D721Med (cell line): ENCODE measurements around the gene OGN.

Experiments
- DNase-seq: peaks from one replicate; pipeline ENCODE4 v3.0.0; 2011; ENCODE audit warnings: low spot score; ENCODE audit not compliant: insufficient read length
- FAIRE-seq: peaks from 2 replicates; lab custom pipeline; 2011; peaks lifted over from hg19 to GRCh38; lab: Jason Lieb, UNC
- TF ChIP-seq, protein P1 (sequence below): IDR thresholded peaks from 2 replicates; pipeline ENCODE4 v1.5.1; 2012; ENCODE audit warnings: mild to moderate bottlenecking, control low read depth; ENCODE audit not compliant: insufficient read depth; ENCODE audit errors: missing control alignments

Gene OGN

DNA sequence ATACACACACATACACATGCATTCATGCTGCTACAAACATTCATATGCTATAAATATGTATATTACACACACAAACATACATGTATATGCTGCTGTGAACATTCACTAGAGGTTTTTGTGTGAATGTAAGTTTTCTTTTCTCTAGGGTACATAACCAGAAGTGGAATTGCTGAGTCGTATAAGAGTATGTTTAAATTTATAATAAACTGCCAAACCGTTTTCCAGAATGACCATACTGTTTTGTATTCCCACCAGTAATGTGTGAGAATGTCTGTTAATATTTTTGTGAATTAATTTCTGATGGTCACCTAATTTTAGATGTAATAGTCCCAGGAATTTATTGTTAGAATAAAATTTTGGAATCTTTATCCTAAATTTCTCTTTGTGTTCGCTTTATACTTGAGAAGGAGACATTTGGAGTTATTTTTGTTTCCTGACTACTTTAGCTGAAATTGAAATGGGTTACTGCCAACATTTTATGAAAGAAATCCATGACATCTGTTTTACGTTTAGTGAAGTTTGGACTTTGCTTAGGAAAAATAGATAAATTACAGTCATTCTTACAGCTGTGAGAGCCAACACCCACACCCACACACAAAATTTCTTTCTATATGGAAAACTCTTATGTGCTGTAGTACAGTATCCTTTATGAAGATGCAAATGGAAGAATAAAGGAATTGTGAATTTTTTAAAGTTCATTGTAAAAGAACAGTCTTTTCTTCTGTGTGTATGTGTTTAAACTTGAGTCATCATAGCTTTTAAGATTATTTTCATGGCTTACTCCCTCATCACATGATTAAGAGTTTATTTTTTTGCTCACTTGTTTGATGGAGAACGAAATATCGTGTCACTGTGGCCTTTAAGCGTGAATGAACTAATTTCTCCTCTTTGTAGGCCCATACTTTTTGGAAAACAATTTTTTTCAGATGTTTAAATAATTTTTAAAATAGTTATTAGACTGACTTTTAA is 54.3 kb downstream of the OGN start:
- FAIRE-seq = no peak
- TF ChIP-seq, protein P1, sequence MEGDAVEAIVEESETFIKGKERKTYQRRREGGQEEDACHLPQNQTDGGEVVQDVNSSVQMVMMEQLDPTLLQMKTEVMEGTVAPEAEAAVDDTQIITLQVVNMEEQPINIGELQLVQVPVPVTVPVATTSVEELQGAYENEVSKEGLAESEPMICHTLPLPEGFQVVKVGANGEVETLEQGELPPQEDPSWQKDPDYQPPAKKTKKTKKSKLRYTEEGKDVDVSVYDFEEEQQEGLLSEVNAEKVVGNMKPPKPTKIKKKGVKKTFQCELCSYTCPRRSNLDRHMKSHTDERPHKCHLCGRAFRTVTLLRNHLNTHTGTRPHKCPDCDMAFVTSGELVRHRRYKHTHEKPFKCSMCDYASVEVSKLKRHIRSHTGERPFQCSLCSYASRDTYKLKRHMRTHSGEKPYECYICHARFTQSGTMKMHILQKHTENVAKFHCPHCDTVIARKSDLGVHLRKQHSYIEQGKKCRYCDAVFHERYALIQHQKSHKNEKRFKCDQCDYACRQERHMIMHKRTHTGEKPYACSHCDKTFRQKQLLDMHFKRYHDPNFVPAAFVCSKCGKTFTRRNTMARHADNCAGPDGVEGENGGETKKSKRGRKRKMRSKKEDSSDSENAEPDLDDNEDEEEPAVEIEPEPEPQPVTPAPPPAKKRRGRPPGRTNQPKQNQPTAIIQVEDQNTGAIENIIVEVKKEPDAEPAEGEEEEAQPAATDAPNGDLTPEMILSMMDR = no peak
- no peak for DNase-seq

DNA sequence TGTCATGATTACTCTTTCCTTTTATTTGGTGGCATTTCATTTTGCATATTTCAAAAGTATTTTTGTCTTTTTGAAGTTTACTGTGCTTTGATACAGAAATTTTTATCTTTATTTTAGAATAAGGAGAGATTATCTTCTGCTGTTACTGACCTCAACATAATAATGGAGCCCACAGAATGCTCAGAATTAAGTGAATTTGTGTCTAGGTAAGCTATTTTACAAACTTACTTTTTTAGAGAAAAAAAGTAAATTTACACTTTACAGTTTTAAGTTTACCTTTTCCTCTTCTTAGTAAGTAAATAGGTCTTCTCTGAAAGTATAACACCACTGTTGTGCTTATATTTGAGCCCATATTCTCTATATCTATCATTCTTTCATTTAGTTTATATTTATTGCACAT is 58.8 kb downstream of the OGN start:
- TF ChIP-seq, protein P1 = no peak
- no peak for FAIRE-seq

DNA sequence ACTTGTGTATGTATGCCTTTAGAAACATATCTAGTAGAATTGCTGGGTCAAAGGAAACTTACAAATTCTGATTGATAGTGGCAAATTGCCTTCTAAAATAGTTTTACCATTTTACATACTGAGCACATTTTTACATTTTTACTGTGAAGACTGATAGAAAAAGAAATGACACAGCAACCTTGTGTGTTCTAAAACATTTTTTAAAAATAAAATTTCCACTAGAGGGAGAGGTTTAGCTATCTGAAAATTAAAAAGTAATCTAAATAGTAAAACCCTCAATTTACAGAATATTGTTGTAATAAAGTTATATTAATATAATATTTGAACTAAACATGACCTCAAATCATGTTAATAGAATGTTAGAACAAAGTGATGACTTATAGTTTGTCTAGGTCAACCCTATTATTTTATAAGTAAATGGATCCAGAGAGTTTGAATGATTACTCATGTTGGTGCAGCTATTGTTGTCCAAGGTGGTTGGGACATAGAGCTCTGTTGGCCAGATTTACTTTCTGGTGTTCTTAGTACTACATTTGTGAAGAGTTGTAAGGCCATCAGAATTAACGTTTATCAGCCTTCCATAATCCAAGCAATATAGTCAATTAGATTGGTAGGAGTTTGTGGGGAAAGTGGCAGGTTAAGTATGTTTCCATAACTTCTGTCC is 61.4 kb downstream of the OGN start:
- DNase-seq = no peak
- TF ChIP-seq, protein P1 = no peak
- no peak for FAIRE-seq

More for the DNA sequence above, 58.8 kb downstream of the OGN start:
- no peak for DNase-seq

DNA sequence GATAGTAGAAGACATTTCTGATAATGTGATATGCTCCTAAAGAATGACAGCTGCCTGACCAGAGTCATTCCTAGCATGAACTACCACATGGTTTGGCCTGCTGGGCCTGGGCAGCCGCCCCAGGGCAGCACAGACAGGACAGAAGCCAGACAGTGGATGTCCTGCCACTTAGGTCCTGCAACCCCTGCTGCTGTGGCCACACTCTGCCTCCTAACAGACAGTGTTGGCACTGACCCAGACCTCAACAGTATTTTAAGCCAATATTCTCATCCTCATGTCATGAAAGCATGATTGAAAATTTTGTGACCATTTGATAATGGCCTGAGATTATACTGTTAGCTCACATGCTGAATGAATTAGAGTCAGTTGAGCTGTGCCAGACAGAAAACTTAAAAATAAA is 62.8 kb downstream of the OGN start:
- no peak for DNase-seq
- no peak for FAIRE-seq
- TF ChIP-seq, protein P1 = no peak

DNA sequence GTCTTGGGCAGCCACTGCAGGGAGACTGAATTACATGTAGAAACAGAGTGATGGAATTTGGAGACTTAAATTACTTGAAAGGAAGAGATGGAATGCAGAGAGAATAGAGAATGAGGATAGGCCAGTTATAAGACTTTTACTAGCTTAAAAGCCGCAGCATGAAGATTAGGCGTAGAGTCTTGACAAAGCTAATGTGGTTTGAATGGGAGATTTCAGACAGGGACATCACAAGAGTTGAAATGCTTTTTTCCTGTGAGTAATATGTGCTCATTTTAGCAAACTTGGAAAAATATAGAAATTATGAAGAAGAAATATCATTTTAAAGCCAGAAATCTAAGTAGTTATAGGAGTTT is 71.1 kb downstream of the OGN start:
- TF ChIP-seq, protein P1 = no peak
- DNase-seq (no peak), FAIRE-seq (no peak)
